GM12892 (cell line): ENCODE data around the gene KREMEN1.

Experiments
- POLR2A ChIP-seq: IDR thresholded peaks from 2 replicates; pipeline ENCODE4 v1.6.1; 2011; ENCODE audit warnings: low read depth, low read length, control low read depth
- TAF1 ChIP-seq: IDR thresholded peaks from 2 replicates; pipeline ENCODE4 v1.6.1; 2011; ENCODE audit warnings: low read depth, mild to moderate bottlenecking, control low read depth, low read length, borderline replicate concordance

- no peak for TF ChIP-seq TAF1
- no peak for TF ChIP-seq POLR2A
Measured at GRCh38 chr22:29134448-29134847, 61.6 kb downstream of the KREMEN1 start.
